ENCODE data around the gene TMEM80.
A peak's percentile ranks its signal among the peaks of the same experiment; 100 is the strongest.

TMEM80 gene

DNA sequence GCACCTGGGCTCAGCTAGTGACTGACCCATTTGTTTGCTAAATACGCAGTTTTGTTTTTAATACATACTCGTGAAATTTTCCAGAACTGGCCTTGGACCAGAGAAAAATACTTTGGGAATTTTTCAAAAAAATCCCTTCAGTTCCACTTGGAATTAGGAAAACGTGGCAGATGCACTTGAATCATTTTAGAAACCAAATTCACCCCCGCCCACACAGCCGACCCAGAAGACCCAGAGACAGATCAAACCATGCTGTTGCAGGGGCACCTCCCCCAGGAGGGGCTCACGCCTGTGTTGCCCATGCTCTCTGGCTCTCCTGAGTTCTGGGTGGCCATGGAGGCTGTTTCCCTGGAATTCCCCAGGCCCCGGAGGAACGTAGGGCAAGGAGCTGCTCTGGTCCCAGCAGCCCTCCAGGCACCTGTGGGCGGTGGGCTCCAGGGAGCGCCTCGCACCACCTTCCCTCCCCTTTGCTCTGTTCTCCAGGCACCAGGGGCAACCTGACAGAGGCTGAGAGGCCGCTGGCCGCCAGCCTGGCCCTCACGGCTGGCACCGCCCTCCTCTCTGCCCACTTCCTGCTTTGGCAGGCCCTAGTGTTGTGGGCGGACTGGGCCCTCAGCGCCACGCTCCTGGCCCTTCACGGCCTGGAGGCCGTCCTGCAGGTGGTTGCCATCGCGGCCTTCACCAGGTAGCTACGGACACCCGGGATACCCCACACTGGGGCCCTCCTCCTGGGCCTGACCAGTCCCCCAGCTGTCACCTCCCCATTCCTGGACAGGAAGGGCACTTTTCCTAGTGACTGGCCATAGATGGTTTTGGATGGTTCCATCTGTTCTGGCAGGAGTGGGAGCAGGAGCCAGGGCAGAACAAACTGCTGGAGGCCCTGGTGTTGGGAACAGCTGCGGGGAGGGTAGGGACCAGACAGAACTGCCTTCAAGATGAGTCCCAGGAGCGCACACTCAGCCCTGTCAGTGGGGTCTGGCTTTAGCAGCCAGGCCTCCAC, 7.1 kb downstream of the TMEM80 start:
- no peak for DNase-seq

DNA sequence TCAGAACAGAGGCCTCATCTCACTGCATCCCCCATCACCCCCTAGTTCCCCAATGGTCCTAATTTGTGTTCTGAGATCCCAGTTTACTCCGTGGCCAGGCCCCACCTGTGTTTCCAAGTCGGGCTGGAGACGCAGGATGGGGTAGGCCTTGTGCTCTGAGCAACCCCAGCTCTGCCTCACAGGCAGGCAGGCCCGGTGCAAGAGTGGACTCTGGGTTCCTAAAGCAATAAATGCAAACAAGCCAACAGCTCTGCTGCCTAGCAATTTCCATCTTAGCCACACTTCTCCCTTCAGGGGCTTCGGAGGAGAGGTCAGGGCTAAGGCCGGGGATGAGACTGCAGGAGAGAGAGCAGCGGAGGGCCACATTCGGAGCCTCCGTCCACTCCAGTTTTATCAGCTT, 7.9 kb downstream of the TMEM80 start:
- DNase-seq, result no peak

DNA sequence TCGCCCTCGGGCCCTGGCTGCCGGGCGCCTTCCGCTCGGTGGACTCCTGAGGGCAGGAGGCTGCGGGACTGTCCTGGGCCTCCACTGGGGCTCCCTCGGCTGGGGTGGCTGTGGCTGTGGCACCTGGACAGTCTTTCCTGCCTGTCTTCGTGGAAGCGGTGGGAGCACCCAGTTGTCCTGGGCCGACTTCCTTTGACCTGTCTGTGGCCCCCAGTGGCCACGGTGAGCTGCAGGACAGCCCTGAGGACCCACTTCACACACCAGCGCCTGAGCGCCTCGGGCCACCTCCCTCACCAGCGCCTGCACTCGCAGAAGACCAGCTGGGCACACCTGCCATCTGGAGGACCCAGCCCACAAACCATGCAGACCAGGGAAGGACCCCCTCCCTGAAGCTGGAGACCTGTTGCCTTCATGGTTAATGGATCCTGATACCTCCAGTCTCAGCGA, 8.6 kb downstream of the TMEM80 start:
- DNase-seq, result no peak

DNA sequence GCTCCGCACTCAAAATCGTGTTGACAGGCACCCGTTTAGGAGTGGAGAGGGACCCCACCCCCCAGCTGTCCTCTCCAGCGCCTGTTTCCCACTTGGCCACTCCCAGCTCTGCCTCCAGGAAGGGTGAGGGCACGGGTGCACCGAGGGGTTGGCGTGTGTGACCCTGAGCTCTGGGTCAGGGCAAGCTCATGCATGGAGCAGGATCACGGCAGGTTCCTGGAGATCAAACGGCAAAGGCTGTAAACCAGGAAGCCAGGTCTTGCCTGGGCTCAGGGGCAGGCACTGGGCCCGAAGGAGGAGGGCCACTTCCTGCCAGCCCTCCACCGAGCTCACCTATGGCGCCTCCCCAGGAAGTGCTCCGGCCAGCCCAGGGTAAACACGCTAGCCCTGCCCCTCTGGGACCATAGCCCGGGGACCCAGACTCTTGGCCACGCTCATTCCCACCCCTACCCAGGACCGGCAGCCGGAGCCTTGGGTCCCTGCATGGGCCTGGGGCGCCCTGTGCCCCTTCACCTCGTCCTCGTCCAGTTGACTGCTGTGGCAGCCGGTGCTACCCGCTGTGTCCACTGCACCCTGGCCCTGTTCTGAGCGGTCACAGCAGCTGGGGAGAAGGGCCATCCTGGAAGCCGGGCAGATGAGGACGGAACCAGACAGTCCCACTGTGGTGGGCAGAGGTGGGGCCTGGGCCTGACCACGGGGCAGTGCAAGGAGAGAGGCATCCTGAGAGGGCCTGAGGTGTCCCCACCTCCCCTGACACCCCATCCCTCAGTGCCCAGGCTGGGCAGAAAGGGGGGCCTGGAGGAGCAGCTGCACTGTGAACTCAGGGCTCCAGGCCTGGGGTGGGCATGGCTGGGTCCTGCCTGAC, 9.4 kb downstream of the TMEM80 start:
- no peak for DNase-seq

DNA sequence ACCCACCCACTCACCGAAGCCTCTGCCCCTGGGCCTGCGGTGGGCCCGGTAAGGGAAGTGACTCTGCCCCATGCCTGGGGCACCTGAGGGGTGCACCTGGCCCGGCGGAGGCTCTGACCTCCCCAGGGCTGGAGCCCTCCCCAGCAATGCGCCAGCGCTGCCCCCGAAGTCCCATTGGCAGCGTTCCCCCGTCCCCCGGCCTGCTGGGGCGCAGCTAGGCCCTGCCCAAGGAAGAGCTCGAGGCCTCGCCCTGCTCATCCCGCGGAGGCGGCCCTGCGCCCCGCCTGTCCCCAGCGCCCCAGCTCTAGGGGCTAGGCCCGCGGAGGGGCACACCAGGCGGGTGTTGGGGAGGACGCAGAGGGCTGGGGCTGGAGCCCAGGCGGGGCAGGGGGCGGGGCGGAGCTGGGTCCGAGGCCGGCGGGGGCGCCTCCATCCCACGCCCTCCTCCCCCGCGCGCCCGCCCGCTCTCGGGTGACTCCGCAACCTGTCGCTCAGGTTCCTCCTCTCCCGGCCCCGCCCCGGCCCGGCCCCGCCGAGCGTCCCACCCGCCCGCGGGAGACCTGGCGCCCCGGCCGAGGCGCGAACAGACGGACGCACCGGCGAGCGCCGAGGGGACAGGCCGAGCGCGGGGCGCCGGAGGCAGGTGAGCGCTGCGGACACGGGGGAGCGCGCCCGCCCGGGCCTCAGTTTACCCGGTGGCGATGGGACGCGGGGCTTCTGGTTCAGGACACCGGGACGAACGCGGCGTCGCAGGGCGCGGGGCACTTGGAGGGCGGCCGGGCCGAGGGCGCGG, 10.2 kb downstream of the TMEM80 start, which contains the start of gene EPS8L2:
TSS of gene EPS8L2 (plus strand) at position 586 of the 793 bp plus-strand sequence. CDS start 3,177 bp downstream, outside the sequence.
- DNase-seq, result no peak

DNA sequence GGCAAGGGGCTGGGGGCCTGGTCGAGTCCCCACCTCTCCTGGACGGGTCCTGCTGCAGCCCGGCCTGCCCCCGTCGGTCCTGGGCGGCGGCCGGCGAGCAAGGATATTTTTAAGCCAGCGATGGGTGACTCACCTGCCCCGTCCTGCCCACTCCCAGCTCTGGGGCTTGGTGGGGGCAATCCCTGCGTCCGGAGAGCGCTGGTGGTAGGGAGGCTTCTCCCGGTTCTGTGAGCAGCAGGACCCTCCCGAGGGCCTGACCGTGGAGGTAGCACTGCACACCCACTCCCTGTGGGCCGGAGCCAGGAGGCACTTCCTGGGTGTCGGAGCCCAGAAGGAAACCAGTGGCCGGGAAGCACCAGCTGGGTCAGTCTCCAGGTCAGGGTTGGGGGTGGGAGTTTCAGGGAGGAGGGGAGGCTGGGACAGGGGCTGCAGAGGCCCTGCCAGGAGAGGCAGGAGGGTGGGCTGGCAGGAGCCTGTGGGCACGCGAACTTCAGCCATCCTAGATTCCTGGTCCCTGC, 10.9 kb downstream of the TMEM80 start:
- DNase-seq, result peak; percentile 30

DNA sequence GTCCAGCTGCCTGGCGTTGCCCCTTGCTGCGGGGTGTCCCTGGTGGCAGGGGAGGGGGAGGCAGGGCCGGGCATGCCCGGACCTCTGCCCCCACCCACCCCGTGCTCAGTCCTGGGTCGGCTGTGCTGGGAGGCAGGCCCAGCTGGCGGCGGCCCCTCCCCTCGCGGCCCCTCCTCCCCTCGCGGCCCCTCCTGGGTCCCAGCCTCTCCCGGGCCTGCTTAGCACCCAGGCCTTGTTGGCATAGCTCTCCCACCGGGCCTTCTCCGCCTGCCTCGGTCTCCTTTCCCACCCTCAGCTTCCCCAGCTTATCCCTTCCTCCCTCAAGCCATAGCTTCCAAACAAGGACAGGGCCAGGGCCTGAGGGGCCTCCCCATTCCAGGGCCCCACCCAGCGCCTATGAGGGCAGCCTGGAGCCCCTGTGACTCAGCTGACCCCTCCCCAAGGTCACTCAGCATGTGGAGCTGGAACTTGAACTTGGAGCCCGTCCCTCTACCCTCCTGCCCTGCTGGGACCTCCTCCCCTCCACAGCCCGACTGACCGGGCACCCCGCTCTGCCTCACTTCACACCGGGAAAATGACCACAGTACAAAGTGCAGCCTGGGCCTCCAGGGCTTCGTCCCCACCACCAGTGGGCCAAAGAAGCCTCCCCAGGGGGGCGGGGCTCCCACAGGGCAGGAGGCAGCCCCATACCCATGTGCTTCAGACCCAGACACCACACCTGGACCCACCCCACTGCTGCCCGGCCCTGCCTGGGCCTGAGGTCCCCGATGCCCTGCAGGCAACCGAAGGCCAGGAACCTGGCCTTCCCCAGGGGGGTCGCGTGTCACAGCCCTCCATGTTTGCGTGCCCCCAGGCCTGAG, 11.6 kb downstream of the TMEM80 start:
- DNase-seq, result no peak

DNA sequence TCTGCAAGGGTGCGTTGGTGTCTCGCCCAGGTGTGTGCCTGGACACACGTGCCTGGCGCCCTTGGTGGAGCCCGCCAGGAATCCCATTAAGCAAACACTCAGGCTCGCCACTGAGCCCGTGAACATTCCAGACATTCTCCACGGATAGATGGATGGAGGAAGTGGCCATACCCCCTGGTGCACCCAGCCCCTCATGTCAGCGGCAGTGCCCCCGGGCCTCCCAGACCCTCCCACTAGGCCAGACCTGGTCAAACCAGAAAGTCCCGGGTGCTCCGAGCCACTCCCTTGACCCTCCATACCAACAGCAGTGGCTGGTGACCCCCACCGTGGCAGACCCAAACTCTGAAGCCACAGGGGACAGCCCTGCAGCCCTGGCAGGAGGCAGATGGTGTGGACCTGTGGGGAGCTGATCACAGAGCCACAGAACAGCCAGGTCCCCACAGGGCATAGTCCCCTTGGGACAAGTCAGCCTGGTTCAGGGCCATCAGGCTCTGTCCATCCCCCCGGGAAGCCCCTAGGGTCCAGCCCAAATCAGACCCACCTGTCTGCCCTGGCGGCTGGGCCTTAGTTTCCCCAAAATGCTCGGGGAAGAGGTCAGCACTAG, 12.3 kb downstream of the TMEM80 start:
- DNase-seq, result no peak

DNA sequence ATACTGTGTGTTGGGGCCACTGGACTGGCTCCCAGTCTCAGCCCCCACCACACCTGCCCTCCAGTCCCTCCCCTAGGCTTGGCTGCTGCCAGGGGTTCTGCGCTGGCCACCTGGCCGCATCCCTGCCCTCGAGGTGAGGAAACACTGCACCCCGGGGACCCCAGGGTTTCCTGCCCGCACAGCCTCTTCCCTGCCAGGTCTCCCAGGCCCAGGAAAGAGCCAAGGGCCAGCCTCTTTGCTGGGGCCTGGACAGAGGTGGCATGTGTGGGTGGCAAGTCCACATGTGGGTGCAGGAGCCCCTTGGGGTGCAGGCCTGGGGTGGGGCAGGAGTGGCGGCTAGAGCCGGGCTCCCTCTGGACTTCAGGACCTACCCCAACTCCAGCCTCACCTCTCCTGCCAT, 12.9 kb downstream of the TMEM80 start:
- no peak for DNase-seq

DNA sequence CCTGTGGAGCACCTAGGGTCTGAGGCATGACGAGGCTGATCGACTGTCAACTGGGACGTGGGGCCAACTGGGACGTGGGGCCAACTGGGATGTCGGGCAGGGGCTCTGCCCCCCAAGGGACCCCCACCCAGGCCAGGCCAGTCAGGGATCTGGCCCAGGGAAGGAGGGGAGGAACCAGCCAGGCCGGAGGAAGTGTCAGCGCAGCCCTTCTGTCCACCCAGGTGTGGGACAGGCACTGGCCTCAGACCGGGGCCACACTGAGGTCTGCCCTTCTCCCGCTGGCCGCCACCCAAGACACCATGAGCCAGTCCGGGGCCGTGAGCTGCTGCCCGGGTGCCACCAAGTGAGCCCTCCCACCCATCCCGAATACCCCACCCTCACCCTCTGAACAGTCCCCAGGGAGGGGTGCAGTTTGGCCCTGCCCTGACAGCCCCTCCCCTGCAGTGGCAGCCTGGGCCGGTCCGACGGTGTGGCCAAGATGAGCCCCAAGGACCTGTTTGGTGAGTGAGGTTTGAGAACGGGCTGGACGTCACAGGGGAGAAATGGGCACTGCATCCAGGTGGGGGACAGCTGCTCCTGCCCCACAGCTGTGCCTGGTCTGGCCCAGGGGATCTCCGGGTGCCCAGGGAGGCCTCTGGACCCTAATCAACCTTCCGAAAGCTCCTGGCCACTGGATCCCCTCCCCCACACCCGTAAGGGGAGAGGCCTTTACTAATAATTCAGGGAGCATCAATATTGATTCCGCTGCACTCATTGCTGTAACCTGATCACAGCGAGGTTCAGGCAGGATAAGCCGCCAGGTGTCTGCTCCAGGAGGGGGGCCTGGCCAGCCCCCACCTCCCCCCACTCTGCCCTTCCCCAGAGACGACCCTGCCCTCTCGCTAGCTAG, 13.7 kb downstream of the TMEM80 start:
- no peak for DNase-seq

DNA sequence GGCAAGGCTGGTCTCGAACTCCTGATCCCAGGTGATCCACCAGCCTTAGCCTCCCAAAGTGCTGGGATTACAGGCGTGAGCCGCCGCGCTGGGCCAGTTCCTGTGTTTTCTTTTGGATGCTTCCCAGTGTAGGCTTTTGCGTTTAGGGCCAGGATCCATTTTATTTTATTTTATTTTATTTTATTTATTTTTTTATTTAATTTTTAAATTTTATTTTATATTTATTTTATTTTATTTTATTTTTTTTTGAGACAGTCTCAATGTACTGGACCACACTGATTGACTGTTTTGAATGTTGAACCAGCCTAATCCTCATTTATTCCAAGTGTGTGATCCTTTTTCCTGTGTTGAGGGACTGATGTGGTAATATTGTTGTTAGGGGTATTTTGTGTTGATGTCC, 18.8 kb downstream of the TMEM80 start:
- no peak for DNase-seq

DNA sequence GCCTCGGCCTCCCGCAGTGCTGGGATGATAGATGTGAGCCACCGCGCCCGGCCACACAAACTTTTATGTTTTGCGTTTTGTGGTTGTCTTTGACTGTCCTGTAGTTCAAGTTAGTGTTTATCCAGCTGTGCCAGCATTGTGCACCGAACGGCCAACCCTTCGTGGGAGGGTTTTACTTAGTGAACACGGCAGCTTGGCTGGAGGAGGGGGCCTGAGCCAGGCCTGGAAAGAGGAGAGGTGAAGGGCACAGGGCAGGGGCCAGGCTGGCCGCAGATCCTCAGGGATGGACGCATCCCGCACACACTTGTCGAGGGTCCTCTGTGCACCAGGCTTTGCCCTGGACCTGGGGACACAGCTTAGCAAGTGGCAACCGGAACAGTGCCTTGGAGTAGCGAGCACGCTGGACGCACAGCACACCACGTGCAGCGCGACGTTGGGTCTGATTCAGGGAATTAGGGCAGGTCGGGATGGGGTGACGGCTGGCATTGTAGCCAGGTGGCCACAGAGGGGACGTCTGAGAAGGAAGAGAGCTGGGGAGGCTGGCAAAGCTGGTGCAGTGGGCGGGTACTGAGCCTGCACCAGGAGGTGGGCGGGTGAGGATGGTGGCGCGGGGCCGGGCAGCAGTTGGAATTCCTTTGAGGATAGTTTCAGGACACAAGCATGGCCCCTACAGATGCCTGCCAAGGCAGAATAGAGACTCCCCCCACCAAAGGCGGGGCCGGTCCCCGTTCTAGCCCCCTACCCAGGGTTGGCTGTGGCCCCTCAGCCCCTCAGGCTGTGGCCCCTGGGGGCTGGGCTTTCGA, 23.8 kb downstream of the TMEM80 start:
- no peak for DNase-seq

DNA sequence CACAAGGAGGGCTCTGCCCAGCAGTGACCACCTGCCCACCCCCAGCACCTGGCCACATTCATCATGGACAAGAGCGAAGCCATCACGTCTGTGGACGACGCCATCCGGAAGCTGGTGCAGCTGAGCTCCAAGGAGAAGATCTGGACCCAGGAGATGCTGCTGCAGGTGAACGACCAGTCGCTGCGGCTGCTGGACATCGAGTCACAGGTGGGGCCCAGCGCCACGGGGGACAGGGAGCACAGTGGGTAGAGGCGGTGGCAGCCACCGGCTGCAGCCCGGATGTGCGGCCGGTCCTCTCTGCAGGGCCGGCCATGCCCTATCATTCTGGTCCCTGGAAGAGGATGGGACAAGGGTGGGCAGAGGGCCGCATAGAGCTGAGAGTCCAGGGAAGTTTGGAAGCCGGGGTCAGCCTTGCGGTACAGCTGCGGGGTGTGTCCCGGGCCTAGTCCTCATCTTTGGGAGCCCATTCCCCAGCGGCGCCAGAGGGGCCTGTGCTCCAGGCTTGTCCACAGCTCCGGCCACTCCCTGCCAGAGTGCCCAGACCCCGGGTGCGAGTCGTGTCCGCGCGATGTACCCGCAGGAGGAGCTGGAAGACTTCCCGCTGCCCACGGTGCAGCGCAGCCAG, 24.5 kb downstream of the TMEM80 start:
- DNase-seq, result no peak

DNA sequence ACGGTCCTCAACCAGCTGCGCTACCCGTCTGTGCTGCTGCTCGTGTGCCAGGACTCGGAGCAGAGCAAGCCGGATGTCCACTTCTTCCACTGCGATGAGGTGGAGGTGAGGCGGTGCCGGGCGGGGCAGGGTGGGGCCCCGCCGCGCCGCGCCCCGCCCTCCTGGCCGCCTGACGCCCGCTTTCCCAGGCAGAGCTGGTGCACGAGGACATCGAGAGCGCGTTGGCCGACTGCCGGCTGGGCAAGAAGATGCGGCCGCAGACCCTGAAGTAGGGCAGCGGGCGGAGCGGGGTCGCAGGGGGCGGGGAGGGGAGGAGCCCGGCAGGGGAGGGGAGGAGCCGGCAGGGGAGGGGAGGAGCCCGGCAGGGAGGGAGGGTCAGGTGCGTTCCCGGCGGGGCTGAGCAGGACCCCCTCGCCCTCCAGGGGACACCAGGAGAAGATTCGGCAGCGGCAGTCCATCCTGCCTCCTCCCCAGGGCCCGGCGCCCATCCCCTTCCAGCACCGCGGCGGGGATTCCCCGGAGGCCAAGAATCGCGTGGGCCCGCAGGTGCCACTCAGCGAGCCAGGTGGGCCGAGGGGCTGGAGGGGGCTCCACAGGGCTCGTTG, 25.1 kb downstream of the TMEM80 start:
- DNase-seq, result no peak

DNA sequence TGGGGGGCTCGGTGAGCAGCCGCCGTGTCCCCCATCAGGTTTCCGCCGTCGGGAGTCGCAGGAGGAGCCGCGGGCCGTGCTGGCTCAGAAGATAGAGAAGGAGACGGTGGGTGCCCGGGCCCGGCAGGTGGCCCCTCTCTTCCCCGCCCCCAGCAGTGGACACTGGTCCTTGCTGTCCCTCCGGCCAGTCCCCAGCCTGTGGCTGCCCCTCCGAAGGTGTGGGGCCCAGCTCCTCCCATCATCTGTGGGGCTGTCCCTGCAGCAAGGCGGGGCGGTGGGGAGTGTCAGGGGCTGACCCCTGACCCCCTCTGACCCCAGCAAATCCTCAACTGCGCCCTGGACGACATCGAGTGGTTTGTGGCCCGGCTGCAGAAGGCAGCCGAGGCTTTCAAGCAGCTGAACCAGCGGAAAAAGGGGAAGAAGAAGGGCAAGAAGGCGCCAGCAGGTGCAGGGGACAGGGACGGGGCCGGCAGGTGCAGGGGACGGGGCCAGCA, 25.7 kb downstream of the TMEM80 start:
- DNase-seq, result no peak

DNA sequence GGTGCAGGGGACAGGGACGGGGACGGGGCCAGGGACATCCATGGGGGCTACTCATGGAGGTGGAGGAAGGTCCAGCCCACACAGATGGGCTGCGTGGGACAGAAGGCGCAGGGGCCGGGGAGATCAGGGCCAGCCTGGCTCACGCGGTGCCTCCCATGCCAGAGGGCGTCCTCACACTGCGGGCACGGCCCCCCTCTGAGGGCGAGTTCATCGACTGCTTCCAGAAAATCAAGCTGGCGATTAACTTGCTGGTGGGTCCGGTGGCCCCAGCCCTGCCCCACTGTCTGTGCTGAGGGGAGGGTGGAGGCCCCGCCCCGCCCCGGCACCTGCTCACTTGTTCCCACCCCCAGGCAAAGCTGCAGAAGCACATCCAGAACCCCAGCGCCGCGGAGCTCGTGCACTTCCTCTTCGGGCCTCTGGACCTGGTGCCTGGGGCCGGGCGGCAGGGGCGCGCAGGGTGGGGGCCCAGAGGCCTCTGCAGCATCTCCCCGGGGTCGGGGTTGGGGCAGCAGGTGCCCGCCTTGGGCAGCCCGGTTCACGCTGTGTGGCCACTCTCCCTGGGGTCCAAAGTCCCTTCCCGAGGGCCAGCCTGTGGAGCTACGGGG, 26.2 kb downstream of the TMEM80 start:
- DNase-seq, result no peak

DNA sequence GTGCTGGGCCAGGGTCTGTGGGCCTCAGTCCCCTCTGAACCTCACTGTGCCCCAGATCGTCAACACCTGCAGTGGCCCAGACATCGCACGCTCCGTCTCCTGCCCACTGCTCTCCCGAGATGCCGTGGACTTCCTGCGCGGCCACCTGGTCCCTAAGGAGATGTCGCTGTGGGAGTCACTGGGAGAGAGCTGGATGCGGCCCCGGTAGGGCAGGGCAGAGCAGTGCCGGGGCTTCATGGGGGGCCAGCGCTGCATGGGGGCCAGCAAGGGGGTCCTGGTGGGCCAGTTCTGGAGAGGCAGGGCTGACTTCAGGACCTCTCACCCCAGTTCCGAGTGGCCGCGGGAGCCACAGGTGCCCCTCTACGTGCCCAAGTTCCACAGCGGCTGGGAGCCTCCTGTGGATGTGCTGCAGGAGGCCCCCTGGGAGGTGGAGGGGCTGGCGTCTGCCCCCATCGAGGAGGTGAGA, 26.8 kb downstream of the TMEM80 start:
- no peak for DNase-seq

Data from amniotic stem cell (primary cell).